GM12872 (cell line): ENCODE measurements around the gene MYO6.

Source experiments
- TF ChIP-seq, protein P1 (sequence below): IDR thresholded peaks from 3 replicates; pipeline ENCODE4 v1.5.1; 2011; ENCODE audit warnings: low read depth, mild to moderate bottlenecking, low read length, moderate library complexity; ENCODE audit not compliant: insufficient read depth

Gene MYO6

DNA sequence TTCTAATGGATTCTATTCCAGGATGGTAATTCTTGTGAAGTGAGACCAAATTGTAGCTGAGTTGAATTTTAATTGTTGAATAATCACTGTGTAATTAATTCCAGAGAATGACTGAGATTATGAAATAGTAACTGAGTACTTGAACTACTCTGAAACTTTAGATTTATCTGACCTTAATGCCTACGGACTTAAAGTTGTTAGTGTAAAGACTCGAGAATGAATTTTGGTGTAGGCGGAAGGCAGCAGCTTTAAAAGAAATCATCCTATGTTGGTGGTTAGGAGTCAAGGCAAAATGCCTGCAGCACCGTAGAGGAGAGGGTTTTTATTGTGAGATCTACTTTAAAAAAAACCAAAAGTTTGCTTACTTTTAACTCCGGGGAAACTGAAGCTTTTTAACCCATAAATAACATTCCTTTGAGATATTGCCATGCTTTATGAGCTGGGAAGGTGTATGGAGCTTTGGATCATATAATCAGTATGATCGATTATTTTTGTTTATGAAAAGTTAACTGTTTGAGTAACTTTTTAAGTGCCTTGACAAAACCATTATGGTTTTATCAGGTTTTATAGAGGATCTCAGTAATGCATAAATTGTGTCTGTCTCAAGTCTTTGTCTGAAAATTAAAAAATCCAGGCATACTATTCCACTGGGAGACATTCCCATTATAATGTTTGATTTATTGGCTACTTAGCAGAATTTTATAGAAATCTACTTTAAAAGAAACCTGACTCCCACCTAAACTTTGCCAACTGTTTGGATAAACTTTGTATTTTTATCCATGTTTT, 46.1 kb downstream of the MYO6 start:
- TF ChIP-seq, protein P1, sequence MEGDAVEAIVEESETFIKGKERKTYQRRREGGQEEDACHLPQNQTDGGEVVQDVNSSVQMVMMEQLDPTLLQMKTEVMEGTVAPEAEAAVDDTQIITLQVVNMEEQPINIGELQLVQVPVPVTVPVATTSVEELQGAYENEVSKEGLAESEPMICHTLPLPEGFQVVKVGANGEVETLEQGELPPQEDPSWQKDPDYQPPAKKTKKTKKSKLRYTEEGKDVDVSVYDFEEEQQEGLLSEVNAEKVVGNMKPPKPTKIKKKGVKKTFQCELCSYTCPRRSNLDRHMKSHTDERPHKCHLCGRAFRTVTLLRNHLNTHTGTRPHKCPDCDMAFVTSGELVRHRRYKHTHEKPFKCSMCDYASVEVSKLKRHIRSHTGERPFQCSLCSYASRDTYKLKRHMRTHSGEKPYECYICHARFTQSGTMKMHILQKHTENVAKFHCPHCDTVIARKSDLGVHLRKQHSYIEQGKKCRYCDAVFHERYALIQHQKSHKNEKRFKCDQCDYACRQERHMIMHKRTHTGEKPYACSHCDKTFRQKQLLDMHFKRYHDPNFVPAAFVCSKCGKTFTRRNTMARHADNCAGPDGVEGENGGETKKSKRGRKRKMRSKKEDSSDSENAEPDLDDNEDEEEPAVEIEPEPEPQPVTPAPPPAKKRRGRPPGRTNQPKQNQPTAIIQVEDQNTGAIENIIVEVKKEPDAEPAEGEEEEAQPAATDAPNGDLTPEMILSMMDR: no peak

DNA sequence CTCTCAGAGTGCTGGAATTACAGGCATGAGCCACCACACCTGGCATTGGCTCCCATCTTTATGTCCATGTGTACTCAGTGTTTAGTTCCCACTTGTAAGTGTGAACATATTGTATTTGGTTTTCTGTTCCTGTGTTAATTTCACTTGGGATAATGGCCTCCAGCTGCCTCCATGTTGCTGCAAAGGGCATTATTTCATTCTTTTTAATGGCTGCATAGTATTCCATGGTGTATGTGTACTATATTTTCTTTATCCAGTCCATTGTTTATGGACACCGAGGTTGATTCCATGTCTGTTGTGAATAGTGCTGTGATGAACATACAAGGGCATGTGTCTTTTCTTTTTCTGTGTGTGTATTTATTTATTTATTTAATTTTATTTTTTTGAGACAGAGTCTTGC, 47.7 kb downstream of the MYO6 start:
- TF ChIP-seq, protein P1: no peak

DNA sequence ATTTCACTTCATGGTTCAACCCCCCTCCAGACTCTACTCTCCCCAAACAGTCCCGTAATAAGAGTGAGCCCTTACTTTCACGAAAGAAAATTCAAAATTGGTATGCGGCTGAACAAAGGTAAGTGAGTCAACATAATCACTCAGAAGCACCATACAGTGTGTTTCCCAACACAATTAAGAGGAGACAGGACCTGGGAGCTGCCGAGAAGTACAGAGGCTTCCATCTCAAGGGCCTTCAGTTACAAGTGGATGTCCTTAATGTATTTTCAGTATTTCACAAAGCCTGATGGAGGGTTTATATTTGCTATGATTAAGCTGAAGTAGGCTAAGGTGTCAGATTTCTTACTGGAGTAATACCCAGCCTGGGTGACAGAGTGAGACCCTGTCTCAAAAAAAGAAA, 51.1 kb downstream of the MYO6 start:
- TF ChIP-seq, protein P1: no peak

DNA sequence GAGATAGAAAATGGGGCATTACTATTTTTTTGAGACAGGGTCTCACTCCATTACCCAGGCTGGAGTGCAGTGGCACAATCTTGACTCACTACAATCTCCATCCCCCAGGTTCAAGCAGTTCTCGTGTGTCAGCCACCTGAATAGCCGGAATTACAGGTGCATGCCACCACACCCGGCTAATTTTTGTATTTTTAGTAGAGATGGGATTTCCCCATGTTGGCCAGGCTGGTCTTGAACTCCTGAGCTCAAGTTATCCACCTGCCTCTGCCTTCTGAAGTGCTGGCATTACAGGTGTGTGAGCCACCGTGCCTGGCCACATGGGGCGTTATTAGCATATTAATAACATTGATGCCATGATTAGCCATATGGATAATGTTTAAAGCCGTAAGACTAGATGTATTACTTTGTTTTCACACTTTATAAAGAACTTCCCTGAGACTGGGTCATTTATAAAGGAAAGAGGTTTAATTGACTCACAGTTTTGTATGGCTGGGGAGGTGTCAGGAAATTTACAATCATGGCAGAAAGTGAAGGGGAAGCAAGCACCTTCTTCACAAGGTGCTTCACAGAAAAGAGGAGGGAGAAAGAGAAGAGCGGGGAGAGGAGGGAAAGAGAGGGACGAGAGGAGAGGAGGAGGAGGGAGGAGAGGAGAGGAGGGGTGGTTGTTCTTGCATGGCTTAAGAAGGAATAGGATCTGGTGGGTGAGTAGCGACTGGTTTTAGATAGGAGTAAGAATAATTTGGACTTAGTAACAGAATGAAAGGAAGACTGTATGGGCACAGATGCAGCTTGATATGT, 51.9 kb downstream of the MYO6 start:
- TF ChIP-seq, protein P1: no peak

DNA sequence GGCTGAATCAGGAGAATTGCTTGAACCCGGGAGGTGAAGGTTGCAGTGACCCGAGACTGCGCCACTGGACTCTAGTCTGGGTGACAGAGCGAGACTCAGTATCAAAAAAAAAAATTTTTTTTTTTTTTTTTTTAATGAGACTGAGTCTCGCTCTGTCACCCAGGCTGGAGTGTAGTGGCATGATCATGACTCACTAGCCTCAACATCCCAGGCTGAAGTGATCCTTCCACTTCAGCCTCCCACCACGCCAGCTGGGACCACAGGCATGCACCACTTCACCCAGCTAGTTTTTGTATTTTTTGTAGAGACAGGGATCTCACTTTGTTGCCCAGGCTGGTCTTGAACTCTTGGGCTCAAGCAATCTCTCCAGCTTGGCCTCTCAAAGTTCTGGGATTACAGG, 53.3 kb downstream of the MYO6 start:
- TF ChIP-seq, protein P1: no peak

DNA sequence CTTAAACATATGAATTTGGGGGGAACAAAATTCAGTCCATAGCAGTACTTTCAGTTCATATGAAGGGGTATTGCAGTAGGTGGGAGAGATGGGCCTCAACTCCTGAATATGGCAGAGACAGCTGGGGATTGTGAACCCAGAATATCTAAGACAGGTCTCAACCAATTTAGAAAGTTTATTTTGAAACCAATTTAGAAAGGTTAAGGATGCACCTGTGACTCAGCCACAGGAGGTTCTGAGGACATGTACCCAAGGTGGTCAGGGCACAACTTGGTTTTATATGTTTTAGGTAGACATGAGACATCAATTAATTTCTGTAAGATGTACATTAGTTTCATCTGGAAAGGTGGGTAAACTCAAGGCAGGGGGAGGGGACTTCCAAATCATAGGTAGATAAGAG, 59.5 kb downstream of the MYO6 start:
- TF ChIP-seq, protein P1: no peak

DNA sequence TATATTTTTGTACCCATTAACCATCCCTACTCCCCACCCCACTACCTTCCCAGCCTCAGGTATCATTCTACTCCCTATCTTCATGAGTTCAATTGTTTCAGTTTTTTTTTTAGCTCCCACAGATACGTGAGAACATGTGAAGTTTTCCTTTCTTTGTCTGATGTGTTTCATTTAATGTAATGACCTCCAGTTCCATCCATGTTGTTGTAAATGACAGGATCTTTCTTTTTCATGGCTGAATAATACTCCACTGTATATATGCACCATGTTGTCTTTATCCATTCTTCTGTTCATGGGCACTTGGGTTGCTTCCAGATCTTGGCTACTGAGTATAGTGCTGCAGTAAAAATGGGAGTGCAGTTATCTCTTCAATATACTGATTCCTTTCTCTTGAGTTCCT, 63.5 kb downstream of the MYO6 start:
- TF ChIP-seq, protein P1: no peak
